MM.1S (cell line): ENCODE results near the gene PTPRK.

Experiments used
- EZH2 ChIP-seq: fragments of 300-600 bp; sonication (generic); optimal IDR thresholded peaks from 2 replicates; pipeline ENCODE3; 2017; ENCODE audit warnings: low read depth, mild to moderate bottlenecking, antibody characterized with exemption, low read length, mixed read lengths
- EZH2phosphoT487 ChIP-seq: fragments of 300-600 bp; sonication (generic); IDR thresholded peaks from 2 replicates; pipeline ENCODE4 v1.6.1; 2018; ENCODE audit warnings: antibody characterized with exemption, low read length
- TF ChIP-seq, protein P1 (sequence below): fragments of 300-600 bp; sonication (generic); IDR thresholded peaks from 2 replicates; pipeline ENCODE4 v1.5.1; 2016; ENCODE audit warnings: antibody characterized with exemption, low read length, mixed read lengths

- TF ChIP-seq, protein P1, sequence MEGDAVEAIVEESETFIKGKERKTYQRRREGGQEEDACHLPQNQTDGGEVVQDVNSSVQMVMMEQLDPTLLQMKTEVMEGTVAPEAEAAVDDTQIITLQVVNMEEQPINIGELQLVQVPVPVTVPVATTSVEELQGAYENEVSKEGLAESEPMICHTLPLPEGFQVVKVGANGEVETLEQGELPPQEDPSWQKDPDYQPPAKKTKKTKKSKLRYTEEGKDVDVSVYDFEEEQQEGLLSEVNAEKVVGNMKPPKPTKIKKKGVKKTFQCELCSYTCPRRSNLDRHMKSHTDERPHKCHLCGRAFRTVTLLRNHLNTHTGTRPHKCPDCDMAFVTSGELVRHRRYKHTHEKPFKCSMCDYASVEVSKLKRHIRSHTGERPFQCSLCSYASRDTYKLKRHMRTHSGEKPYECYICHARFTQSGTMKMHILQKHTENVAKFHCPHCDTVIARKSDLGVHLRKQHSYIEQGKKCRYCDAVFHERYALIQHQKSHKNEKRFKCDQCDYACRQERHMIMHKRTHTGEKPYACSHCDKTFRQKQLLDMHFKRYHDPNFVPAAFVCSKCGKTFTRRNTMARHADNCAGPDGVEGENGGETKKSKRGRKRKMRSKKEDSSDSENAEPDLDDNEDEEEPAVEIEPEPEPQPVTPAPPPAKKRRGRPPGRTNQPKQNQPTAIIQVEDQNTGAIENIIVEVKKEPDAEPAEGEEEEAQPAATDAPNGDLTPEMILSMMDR, result no peak
- TF ChIP-seq EZH2 (no peak), EZH2phosphoT487 (no peak)
These were observed 80.8 kb downstream of the PTPRK start for GRCh38 chr6:128439627-128440026.
